HEK293 (cell line): ENCODE results near the gene ZNF831.

Source experiments
- CTCF ChIA-PET: fragments of 350-600 bp; formaldehyde crosslinking; extraction: SDS; loops from one replicate; lab custom pipeline; 2021; ENCODE audit warnings: antibody characterized with exemption; lab: Yijun Ruan, JAX
- POLR2A ChIA-PET: fragments of 300-600 bp; formaldehyde crosslinking; extraction: SDS; loops from one replicate; lab custom pipeline; 2020; ENCODE audit warnings: antibody characterized with exemption, inconsistent platforms; lab: Yijun Ruan, JAX
- H3K27ac ChIP-seq: fragments of 200-500 bp; sonication (Bioruptor generic); 2 replicates; pipeline ENCODE4 v1.5.1; 2014; ENCODE audit warnings: low read depth, low read length, control low read depth, inconsistent platforms; ENCODE audit errors: extremely low read depth
- H3K36me3 ChIP-seq, 2 experiments: fragments of 200-500 bp in 1 of 2; sonication (Bioruptor generic) in 1 of 2; 1 replicate in 1 of 2; 2 replicates in 1 of 2; pipeline ENCODE4 v1.5.1; 2014 to 2017; ENCODE audit warnings: inconsistent platforms in 2 of 2, low read length in 2 of 2; ENCODE audit not compliant: control insufficient read depth in 2 of 2, insufficient read depth in 1 of 2
- H3K4me1 ChIP-seq: fragments of 200-500 bp; sonication (Bioruptor generic); 2 replicates; pipeline ENCODE4 v1.5.1; 2014; ENCODE audit warnings: mild to moderate bottlenecking, low read length, inconsistent platforms; ENCODE audit not compliant: control insufficient read depth, insufficient read depth
- H3K4me3 ChIP-seq: 2 replicates; pipeline ENCODE4 v1.5.1; 2011; ENCODE audit warnings: low read depth, mild to moderate bottlenecking, control low read depth, low read length, moderate library complexity
- H3K9me3 ChIP-seq: fragments of 200-500 bp; sonication (Bioruptor generic); 2 replicates; pipeline ENCODE4 v1.5.1; 2014; ENCODE audit warnings: low read depth, low read length, inconsistent platforms; ENCODE audit not compliant: control insufficient read depth, insufficient read depth
- GLI2 ChIP-seq: fragments of 450-650 bp; formaldehyde crosslinking; IDR thresholded peaks from 2 replicates; pipeline ENCODE4; 2017; ENCODE audit warnings: missing biosample characterization, missing genetic modification characterization, low read depth, borderline replicate concordance
- KLF8 ChIP-seq: fragments of 450-650 bp; formaldehyde crosslinking; IDR thresholded peaks from 2 replicates; pipeline ENCODE4 v1.5.1; 2016; ENCODE audit warnings: missing biosample characterization, missing genetic modification characterization
- PRDM4 ChIP-seq: fragments of 450-650 bp; formaldehyde crosslinking; IDR thresholded peaks from 2 replicates; pipeline ENCODE4 v1.5.1; 2017; ENCODE audit warnings: missing biosample characterization, missing genetic modification characterization
- ZBTB20 ChIP-seq: fragments of 450-650 bp; formaldehyde crosslinking; IDR thresholded peaks from 2 replicates; pipeline ENCODE4 v1.5.1; 2016; ENCODE audit warnings: missing biosample characterization, missing genetic modification characterization
- ZBTB48 ChIP-seq: fragments of 450-650 bp; formaldehyde crosslinking; IDR thresholded peaks from 2 replicates; pipeline ENCODE4 v1.5.1; 2016; ENCODE audit warnings: missing biosample characterization, missing genetic modification characterization
- ZNF133 ChIP-seq: fragments of 450-650 bp; formaldehyde crosslinking; IDR thresholded peaks from 2 replicates; pipeline ENCODE4 v1.5.1; 2016; ENCODE audit warnings: missing biosample characterization, missing genetic modification characterization
- ZNF2 ChIP-seq: fragments of 450-650 bp; formaldehyde crosslinking; IDR thresholded peaks from 2 replicates; pipeline ENCODE4 v1.5.1; 2016; ENCODE audit warnings: missing biosample characterization, missing genetic modification characterization
- ZNF214 ChIP-seq: fragments of 450-650 bp; formaldehyde crosslinking; IDR thresholded peaks from 2 replicates; pipeline ENCODE4 v1.5.1; 2017; ENCODE audit warnings: missing biosample characterization, mild to moderate bottlenecking, missing genetic modification characterization, borderline replicate concordance
- ZNF292 ChIP-seq: fragments of 450-650 bp; formaldehyde crosslinking; IDR thresholded peaks from 2 replicates; pipeline ENCODE4 v1.5.1; 2016; ENCODE audit warnings: low read depth, missing biosample characterization, missing genetic modification characterization, borderline replicate concordance
- ZNF302 ChIP-seq: fragments of 450-650 bp; formaldehyde crosslinking; IDR thresholded peaks from 2 replicates; pipeline ENCODE4 v1.5.1; 2016; ENCODE audit warnings: missing biosample characterization, missing genetic modification characterization, low read depth
- ZNF394 ChIP-seq: fragments of 450-650 bp; formaldehyde crosslinking; IDR thresholded peaks from 2 replicates; pipeline ENCODE4 v1.5.1; 2016; ENCODE audit warnings: missing biosample characterization, missing genetic modification characterization, mild to moderate bottlenecking, moderate library complexity, borderline replicate concordance
- ZNF423 ChIP-seq: fragments of 450-650 bp; formaldehyde crosslinking; IDR thresholded peaks from 2 replicates; pipeline ENCODE4 v1.5.1; 2016; ENCODE audit warnings: missing biosample characterization, missing genetic modification characterization
- ZNF48 ChIP-seq: fragments of 450-650 bp; formaldehyde crosslinking; IDR thresholded peaks from 2 replicates; pipeline ENCODE4 v1.5.1; 2016; ENCODE audit warnings: missing biosample characterization, missing genetic modification characterization
- ZNF514 ChIP-seq: fragments of 450-650 bp; formaldehyde crosslinking; IDR thresholded peaks from 2 replicates; pipeline ENCODE4 v1.5.1; 2016; ENCODE audit warnings: missing biosample characterization, missing genetic modification characterization
- ZNF571 ChIP-seq: fragments of 450-650 bp; formaldehyde crosslinking; IDR thresholded peaks from 2 replicates; pipeline ENCODE4 v1.5.0; 2017; ENCODE audit warnings: missing biosample characterization, missing genetic modification characterization
- ZNF645 ChIP-seq: fragments of 450-650 bp; formaldehyde crosslinking; IDR thresholded peaks from 2 replicates; pipeline ENCODE4; 2016; ENCODE audit warnings: missing biosample characterization, missing genetic modification characterization
- ZNF658 ChIP-seq: fragments of 450-650 bp; formaldehyde crosslinking; IDR thresholded peaks from 2 replicates; pipeline ENCODE4; 2016; ENCODE audit warnings: missing biosample characterization, missing genetic modification characterization
- ZNF704 ChIP-seq: fragments of 450-650 bp; formaldehyde crosslinking; IDR thresholded peaks from 2 replicates; pipeline ENCODE4 v1.5.1; 2016; ENCODE audit warnings: missing biosample characterization, missing genetic modification characterization
- ZNF747 ChIP-seq: fragments of 450-650 bp; formaldehyde crosslinking; IDR thresholded peaks from 2 replicates; pipeline ENCODE4 v1.5.1; 2016; ENCODE audit warnings: missing biosample characterization, missing genetic modification characterization
- ZNF768 ChIP-seq: fragments of 450-650 bp; formaldehyde crosslinking; IDR thresholded peaks from 2 replicates; pipeline ENCODE4 v1.5.1; 2018; ENCODE audit warnings: missing biosample characterization, mild to moderate bottlenecking, missing genetic modification characterization

The ZNF831 gene

GRCh38 chr20:59246691-59247400, 83.2 kb downstream of the ZNF831 start:
- H3K27ac ChIP-seq: no peak overlapping the region
- no peaks in the 10 kb centered on the region for H3K9me3 ChIP-seq
- ChIA-PET POLR2A (no interaction called here), CTCF (no interaction called here)
- H3K36me3 ChIP-seq: no peaks in the 10 kb centered on the region
- no peak overlapping the region for H3K4me3 ChIP-seq
- H3K4me1 ChIP-seq: no peaks in the 10 kb centered on the region
- TF ChIP-seq ZNF133 (tag by site-specific recombination) (no peak), ZNF302 (tag by site-specific recombination) (no peak), ZNF292 (no peak), ZNF394 (tag by site-specific recombination) (no peak), KLF8 (tag by site-specific recombination) (no peak), GLI2 (tag by site-specific recombination) (no peak), ZNF571 (tag by site-specific recombination) (no peak), ZNF747 (tag by site-specific recombination) (no peak)

GRCh38 chr20:59247731-59248684, 84.4 kb downstream of the ZNF831 start:
- H3K4me3 ChIP-seq: no peak overlapping the region
- H3K27ac ChIP-seq: no peak overlapping the region
- H3K9me3 ChIP-seq: no peaks in the 10 kb centered on the region
- H3K4me1 ChIP-seq: no peaks in the 10 kb centered on the region
- ChIA-PET CTCF (interaction anchor here (0.6 kb wide), 1 partner anchor 280 kb away, joined by 5 read pairs; no protein-coding TSS in a partner anchor), POLR2A (no interaction called here)
- no peak for TF ChIP-seq ZNF704
- no peaks in the 10 kb centered on the region for H3K36me3 ChIP-seq

- no peak overlapping the region for H3K4me3 ChIP-seq
- H3K4me1 ChIP-seq: no peaks in the 10 kb centered on the region
- H3K36me3 ChIP-seq: no peaks in the 10 kb centered on the region
- H3K9me3 ChIP-seq: no peaks in the 10 kb centered on the region
- ChIA-PET POLR2A (no interaction called here), CTCF (interaction anchor here (0.7 kb wide), 1 partner anchor 1040 kb away, joined by 5 read pairs; no protein-coding TSS in a partner anchor)
- H3K27ac ChIP-seq: no peak overlapping the region
- no peak for TF ChIP-seq ZNF768 (tag by site-specific recombination)
- no peak for TF ChIP-seq ZBTB20 (tag by site-specific recombination)
- no peak for TF ChIP-seq ZNF704
- no peak for TF ChIP-seq ZNF645 (tag by site-specific recombination)
- TF ChIP-seq ZNF48 (tag by site-specific recombination): no peak
- TF ChIP-seq ZNF423: no peak
- no peak for TF ChIP-seq ZNF514
- no peak for TF ChIP-seq PRDM4 (tag by site-specific recombination)
- TF ChIP-seq ZBTB48 (tag by site-specific recombination): no peak
- TF ChIP-seq ZNF214 (tag by site-specific recombination): no peak
- no peak for TF ChIP-seq ZNF2 (tag by site-specific recombination)
- TF ChIP-seq ZNF658 (tag by site-specific recombination): no peak
Observed at GRCh38 chr20:59250293-59250692, 86.7 kb downstream of the ZNF831 start.
